ENCODE results near the gene FOXK1. TPM values are rescaled to one million over a fixed set of nuclear protein-coding genes. Genes with fewer than 3 reads are reported as not detected.

FOXK1 gene
- polyA plus RNA-seq, 1 experiment = 3.3 TPM

- CTCF ChIA-PET = interaction anchor here (0.5 to 1.2 kb wide), 3 partner anchors 14 to 86 kb away, joined by 3 read pairs; no protein-coding TSS in a partner anchor
- no peak for TF ChIP-seq CTCF (IDR thresholded peaks at IDR 0.05; ENCODE audit: insufficient read depth, low read depth, low read length)
- POLR2A ChIA-PET = no interaction called here
- DNase-seq (ENCODE audit: low read depth) = no peak
- no peak overlapping the region for H3K4me3 ChIP-seq (ENCODE audit: low read depth, low read length)
- no peaks in the 10 kb centered on the region for H3K27me3 ChIP-seq (ENCODE audit: control insufficient read depth, insufficient read depth, low read length)
- H3K36me3 ChIP-seq (ENCODE audit: control insufficient read depth, insufficient read depth, low read length) = no peaks in the 10 kb centered on the region
Observed at GRCh38 chr7:4711093-4711492, 29.0 kb downstream of the FOXK1 start.

DNA sequence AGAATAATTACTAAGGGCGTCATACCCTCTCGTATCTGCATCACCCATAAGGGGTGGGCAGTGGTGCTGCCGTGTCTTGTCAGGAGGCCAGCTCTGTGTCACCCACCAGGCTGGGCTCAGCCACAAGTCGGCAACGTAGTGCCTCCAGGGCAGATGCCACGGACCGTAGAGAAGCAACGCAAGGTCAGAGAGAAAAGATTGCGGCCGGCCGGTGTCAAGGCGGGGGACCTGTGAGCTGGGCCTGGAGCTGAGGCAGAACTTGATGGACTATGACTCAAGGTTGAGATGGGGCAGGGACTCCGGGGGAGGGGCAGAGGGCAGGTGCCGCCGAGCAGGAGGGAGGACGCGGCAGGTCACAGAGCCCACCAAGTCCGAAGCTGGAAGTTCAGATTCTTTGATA is 29.5 kb downstream of the FOXK1 start:
- no peak overlapping the region for H3K4me3 ChIP-seq (ENCODE audit: low read depth, low read length)
- DNase-seq (ENCODE audit: low read depth) = no peak
- no peaks in the 10 kb centered on the region for H3K36me3 ChIP-seq (ENCODE audit: control insufficient read depth, insufficient read depth, low read length)
- no peak for TF ChIP-seq CTCF (IDR thresholded peaks at IDR 0.05; ENCODE audit: insufficient read depth, low read depth, low read length)
- H3K27me3 ChIP-seq (ENCODE audit: control insufficient read depth, insufficient read depth, low read length) = no peaks in the 10 kb centered on the region
- POLR2A ChIA-PET = no interaction called here
- CTCF ChIA-PET = no interaction called here

DNA sequence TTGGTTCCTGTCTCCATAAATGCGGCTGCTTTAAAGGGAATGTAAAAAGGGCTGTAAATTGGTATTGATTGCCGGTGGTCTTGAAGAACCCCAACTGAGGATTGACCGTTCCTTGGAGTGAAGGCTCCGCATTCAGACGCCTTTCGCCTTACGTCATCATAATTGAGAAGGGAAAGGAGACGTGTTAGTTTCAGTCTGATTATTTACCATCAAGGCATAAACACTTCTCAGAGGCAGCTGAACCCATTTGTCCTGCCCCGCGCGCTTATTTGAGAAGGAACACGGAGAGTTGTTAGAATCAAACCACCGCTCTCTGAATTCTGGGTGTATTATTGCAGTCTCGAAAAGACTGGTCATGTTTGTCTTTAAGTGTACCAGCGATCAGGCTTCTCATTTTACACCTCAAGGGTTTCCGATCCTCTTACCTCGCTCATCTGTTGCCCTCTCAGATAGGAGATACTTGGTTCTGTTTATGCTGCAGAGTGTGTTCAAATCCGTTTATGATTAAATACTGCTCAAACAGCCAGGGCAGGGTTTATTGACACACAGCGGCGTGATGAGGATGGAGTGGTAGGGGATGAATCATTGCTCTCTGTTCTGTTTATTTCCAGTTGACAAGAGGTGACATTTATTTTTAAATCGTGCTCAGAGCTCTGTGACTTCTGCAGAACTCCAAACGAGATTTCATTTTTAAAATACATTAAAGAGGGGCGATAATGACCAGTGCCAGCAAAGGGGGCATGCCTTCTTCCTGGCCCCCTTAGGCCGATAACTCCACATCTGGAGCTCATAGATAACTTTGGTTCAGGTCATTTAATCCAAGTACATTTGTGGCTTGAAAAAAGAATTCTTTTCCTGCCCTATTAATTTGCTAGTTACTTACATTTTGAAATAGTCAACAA is 30.4 kb downstream of the FOXK1 start:
- ChIA-PET POLR2A (interaction anchor here (0.8 to 1.1 kb wide), 2 partner anchors 12 to 32 kb away, joined by 3 to 4 read pairs; no protein-coding TSS in a partner anchor), CTCF (interaction anchor here (0.6 to 1.2 kb wide), 6 partner anchors 26 to 261 kb away, joined by 3 to 5 read pairs (median 3); no protein-coding TSS in a partner anchor)
- no peaks in the 10 kb centered on the region for H3K27me3 ChIP-seq (ENCODE audit: control insufficient read depth, insufficient read depth, low read length)
- H3K4me3 ChIP-seq (ENCODE audit: low read depth, low read length) = no peak overlapping the region
- peak; percentile 53 for DNase-seq (ENCODE audit: low read depth)
- no peaks in the 10 kb centered on the region for H3K36me3 ChIP-seq (ENCODE audit: control insufficient read depth, insufficient read depth, low read length)
- TF ChIP-seq CTCF (IDR thresholded peaks at IDR 0.05; ENCODE audit: insufficient read depth, low read depth, low read length) = no peak

GRCh38 chr7:4713183-4713784 is 31.2 kb downstream of the FOXK1 start:
- POLR2A ChIA-PET = interaction anchor here (0.8 to 1.1 kb wide), 2 partner anchors 11 to 32 kb away, joined by 3 to 4 read pairs; no protein-coding TSS in a partner anchor
- Histone ChIP-seq H3K27me3 (ENCODE audit: control insufficient read depth, insufficient read depth, low read length) (no peaks in the 10 kb centered on the region), H3K4me3 (ENCODE audit: low read depth, low read length) (no peak overlapping the region), H3K36me3 (ENCODE audit: control insufficient read depth, insufficient read depth, low read length) (no peaks in the 10 kb centered on the region)
- no peak for TF ChIP-seq CTCF (IDR thresholded peaks at IDR 0.05; ENCODE audit: insufficient read depth, low read depth, low read length)
- CTCF ChIA-PET = interaction anchor here (0.7 to 1.2 kb wide), 5 partner anchors 27 to 261 kb away, joined by 3 to 5 read pairs (median 3); no protein-coding TSS in a partner anchor
- peak; percentile 58 for DNase-seq (ENCODE audit: low read depth)

GRCh38 chr7:4714161-4714700 is 32.1 kb downstream of the FOXK1 start:
- ChIA-PET POLR2A (no interaction called here), CTCF (no interaction called here)
- Histone ChIP-seq H3K36me3 (ENCODE audit: control insufficient read depth, insufficient read depth, low read length) (peaks cover 2% of the 10 kb centered on the region; the same call in 1 of the 2 replicates), H3K27me3 (ENCODE audit: control insufficient read depth, insufficient read depth, low read length) (no peaks in the 10 kb centered on the region), H3K4me3 (ENCODE audit: low read depth, low read length) (no peak overlapping the region)
- DNase-seq (ENCODE audit: low read depth) = no peak
- no peak for TF ChIP-seq CTCF (IDR thresholded peaks at IDR 0.05; ENCODE audit: insufficient read depth, low read depth, low read length)
